Measurements from ENCODE around the gene ZCCHC24.
A peak's percentile ranks its signal among the peaks of the same experiment; 100 is the strongest.

The ZCCHC24 gene

DNA sequence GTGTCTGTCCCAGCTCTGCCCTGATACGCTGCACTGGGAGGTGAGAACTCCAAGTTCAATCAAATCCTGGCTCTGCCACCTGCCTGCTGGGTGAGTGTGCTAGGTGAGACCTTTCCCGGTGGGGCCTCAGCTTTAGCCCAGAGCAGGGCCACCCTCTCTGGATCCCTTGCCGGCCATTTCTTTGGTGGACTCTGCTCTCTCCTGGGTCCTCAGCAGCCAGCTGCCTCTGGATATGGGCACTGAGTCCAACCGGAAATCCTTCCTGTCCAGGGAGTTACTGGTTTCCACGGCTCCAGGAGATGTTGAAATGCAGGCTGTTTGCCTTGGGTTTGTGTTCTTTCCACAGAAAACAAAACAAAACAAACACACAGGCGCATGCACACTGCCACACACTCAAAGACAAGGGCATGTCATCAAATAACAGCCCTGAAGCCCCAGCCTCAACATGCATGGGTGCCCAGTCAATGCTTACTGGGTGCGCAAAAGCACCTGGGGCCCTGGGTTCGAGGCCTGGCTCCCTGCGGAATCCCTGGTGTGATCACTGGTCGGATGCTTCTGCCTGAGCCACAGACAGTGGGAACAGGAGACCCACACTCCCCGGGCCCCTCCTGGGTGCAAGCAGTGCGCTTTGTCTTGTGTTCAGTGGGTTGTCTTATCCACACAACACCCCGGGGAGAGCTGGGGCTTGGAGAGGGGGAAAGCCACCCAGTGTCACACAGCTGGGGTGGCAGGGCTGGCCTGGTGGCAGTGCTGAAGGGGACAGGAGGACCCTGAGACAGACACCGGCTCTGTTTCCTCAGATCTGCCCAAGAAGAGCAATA is 65.1 kb downstream of the ZCCHC24 start:
- no peak for DNase-seq

GRCh38 chr10:79379512-79380124 is 65.8 kb downstream of the ZCCHC24 start:
- no peak for DNase-seq

DNA sequence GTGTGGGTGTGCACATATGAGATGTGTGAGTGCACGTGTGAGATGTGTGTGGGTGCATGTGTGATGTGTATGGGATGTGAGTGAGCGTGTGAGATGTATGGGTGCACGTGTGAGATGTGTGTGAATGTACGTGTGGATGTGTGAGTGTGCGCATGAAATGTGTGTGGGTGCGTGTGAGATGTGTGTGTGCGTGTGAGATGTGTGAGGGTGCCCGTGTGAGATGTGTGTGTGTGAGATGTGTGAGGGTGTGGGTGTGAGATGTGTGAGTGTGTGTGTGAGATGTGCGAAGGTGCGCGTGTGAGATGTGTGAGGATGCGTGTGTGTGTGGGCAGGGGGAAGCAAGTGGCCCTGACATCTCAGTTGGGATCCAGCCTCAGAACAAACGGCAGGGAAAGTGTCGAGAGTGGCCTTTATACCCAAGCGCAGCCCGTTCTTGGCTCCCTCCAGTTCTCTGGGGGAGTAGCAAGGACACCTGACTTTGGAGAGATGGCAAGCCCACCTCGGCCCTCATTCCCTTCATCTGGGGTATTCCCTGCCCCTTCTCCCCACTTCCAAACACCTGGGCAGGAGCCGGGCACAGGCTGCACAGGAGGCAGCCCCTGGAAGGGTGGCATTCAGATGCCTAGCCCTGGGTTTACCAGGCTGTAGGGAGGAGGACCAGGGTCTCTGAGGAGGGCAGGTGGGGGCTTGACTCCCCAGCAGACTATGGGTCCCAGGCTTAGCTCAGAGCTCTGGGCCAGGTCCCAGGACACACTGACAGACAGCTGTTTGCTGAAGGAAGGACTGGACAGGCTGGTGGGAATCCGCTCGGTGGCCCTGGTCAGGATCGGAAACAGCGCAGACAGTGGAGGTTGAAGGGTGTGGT is 66.5 kb downstream of the ZCCHC24 start:
- no peak for DNase-seq

DNA sequence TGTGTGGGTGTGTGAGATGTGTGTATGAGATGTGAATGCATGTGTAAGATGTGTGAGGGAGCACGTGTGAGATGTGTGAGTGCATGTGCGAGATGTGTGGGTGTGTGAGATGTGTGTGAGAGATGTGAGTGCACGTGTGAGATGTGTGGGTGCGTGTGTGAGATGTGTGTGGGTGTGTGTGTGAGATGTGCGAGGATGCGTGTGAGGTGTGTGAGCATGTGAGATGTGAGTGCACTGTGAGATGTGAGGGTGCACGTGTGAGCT is 67.1 kb downstream of the ZCCHC24 start:
- DNase-seq: no peak

DNA sequence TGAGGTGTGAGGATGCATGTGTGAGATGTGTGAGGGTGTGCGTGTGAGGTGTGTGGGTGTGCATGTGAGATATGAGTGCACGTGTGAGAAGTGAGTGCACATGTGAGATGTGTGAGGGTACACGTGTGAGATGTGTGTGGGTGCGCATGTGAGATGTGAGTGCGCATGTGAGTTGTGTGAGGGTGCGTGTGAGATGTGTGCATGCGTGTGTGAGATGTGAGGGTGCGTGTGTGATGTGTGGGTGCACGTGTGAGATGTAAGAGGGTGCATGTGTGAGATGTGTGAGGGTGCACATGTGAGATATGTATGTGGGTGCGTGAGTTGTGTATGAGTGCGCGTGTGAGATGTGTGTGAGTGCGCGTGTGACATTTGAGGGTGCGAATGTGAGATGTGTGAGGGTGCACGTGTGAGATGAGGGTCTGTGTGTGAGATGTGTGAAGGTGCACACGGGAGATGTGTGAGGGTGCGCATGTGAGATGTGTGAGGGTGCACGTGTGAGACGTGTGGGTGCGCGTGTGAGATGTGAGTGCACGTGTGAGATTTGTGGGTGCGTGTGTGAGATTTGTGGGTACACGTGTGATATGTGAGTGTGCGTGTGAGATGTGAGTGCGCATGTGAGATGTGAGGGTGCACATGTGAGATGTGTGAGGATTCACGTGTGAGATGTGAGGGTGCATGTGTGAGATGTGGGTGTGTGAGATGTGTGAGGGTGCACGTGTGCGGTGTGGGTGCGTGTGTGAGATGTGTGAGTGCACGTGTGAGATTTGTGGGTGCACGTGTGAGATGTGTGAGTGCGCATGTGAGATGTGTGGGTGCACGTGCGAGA is 67.7 kb downstream of the ZCCHC24 start:
- DNase-seq: no peak

- DNase-seq: no peak
These were observed 68.5 kb downstream of the ZCCHC24 start for GRCh38 chr10:79376751-79377556.

DNA sequence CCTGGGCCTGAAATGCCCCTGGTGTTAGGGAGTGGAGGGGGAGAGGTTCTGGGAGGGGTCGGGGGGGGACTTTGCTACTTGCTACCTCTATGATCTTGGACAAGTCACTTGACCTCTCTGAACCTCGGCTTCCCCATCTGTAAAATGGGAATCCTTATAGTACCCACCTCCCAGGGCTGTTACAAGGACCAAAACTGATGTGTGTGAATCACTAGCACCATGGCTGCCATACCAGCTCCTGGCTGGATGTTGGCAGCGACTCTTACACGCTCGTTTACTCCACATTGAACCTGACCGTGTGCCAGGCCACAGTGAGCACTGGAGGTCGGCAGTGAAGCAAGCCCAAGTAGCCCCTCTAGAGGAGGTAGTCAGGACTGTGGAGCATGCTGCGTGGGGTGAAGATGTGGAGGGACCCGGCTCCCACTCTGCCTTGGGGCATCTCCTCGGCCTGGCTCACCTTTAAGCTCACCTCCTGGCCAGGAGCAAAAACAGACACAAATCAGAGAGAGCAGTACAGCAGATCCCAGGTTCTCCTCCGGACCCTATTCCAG is 69.3 kb downstream of the ZCCHC24 start:
- no peak for DNase-seq

DNA sequence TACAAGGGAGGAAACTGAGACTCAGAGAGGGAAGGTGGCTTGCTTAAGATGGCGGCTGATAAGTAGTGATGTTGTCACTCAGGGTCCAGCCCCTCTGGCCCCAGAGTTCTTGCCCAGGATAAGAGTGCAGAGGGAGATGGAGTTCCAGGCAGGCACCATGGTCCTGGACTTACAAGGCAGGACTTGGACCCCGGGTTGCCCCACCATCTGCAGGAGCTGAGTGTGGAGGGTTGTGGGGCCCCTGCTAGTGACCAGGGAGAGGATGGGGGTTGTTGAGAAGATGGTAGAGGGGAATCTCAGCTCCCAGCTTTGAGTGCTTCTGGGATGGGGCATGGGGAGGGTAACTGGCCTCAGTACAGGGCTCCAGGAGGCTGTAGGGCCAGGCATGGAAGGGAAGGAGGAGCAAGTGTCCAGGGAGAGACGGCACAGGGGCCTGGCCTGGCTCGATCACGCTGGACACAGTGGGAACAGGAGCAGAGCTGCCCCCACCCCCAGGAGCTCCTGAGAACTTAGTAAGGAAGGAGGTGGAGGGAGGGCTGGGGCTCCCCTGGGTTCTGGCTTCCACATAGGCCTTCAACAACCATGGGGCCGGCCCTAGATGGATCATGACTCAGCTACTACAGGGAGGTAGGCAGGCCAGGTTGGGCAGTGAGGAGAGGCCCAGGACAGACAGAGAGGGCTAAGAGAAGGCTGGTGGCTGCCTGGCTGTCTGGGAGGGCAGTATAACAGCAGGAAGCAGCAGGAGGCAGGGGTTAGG is 69.9 kb downstream of the ZCCHC24 start:
- DNase-seq: no peak

DNA sequence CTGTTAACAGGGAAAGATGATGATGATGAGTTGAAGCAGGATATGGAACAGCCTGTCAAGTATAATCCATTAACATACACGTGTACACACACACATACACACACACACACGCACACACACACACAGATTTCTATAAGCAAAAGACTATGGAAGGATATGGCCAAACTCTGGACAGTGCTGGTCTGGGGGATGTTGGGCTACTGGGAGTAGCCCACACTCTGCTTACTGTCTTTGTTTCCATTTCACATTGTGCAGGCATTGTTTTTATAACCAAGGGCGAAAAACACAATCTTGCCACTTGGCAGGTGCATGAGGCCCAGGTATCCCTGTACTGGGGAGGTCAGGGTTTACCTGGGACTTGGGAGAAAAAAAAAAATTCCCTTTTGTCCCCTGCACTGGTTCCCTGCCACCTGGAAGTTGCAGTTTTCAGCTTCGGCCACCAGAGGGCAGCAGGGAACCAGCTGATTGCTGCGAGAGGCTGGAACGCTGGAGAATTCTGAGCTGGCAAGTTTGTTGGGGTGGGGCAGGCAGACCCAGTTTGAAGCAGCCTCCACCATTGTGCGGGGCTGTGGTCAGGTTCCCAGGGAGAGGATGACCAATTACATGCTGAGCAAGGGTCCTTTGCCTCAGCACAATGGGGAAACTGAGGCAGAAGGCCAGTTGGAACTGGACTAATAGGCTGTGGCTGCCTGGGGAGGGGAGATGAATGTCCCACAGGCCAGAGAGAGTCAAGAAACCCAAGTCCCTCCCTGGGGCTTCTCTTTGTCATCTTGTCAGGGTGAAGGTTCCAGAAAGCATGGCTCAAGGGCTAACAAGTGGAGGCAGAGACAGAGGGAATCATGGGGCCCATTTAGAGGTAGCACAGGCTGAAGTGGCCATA is 70.9 kb downstream of the ZCCHC24 start:
- DNase-seq: peak in 1 of 2 experiments; percentile 33

DNA sequence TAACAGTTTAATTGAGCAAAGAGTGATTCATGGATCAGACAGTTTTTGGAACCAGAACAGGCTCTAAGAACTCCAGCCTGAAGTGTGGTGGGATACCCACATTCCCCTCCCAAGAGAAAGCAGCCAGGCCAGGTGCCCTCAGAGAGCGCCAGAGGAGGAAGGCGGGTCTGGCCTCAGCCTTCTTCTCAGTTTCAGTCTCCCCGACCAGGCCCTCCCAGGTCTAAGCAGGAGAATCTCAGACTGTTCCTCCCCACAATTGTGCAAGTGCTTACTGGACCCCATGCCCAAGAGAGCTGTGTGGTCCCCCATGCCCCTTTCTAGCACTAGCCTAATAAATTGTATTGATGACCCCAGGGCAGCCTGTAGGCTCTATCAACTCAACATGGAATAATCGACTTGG is 72.6 kb downstream of the ZCCHC24 start:
- no peak for DNase-seq

DNA sequence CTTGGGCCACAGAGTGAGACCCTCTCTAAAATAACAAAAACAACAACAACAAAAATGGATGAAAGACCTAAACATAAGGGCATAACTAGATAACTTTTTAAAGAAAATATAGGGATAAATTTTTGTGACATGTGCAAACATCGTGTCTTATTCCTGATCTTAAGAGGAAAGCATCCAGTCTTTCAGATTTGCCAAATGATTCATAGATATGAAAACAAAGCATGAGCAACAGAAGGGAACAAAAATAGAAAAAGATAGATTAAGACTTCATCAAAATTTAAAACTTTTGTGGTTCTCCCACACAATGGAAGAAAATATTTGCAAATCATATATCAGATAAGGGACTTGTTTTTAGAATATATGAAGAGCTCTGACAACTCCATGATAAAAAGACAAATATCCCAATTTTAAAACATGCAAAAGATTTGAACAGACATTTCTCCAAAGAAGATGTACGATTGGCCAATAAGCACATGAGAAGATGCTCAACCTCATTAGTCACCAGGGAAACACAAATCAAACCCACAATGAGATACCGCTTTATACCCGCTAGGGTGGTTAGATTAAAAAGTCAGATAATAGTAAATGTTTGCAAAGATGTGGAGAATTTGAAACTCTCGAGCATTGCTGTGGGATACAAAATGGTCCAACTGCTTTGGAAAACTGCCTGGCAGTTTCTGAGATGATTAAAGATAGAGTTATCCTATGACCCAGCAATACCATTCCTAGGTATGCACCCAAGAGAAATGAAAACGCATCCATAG is 77.8 kb downstream of the ZCCHC24 start:
- no peak for DNase-seq

- DNase-seq: no peak
These were observed 83.6 kb downstream of the ZCCHC24 start for GRCh38 chr10:79361726-79362397.

- no peak for DNase-seq
These were observed 84.7 kb downstream of the ZCCHC24 start for GRCh38 chr10:79360499-79361342.

DNA sequence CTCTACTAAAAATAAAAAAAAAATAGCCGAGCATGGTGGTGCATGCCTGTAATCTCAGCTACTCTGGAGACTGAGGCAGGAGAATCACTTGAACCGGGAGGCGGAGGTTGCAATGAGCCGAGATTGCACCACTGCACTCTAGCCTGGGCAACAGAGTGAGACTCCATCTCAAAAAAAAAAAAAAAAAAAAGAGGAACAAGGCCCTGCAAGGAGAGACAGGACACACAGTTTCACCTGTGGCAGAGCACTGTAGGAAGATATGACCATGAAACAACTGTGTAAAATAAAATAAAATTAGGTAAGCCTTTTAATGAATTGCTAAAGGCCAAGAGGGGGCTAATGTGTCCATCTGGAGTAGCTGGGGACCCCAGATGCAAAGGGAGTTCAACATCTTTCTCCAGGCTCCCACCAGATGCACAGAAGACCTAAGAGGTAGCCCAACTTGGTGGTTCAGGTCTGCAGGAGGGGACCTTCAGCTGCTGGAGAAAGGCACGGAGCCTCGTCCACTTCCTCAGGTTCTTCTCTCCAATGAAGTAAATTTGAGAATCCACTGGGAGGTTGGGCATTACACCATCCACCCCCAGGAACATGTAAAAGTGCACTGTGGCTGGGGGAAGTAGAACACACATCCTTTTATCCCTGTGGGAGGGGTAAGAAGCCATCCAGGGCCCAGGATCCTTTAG is 85.5 kb downstream of the ZCCHC24 start:
- DNase-seq: no peak

- DNase-seq: no peak
These were observed 86.6 kb downstream of the ZCCHC24 start for GRCh38 chr10:79358811-79359210.

GRCh38 chr10:79357180-79357579 is 88.2 kb downstream of the ZCCHC24 start:
- DNase-seq: no peak

DNA sequence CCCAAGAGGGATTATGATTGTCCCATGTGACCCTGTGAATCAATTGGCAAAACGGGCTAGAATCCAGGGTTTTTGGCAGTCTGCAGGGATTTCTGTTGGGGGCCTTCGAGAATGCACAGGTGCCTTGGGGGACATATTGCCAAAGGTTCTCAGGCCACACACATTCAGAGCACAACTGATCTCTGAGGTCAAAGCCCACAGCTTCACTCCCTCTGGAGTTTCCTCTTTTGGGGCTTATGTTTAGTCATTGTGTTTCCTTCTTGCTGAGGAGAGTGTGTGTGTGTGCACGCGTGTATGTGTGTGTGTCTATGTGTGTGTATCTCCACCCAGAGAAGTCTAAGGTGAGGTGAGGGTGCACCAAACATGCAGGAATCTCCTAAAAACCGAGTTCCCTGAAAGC is 89.3 kb downstream of the ZCCHC24 start:
- DNase-seq: no peak
